H7 (cell line): ENCODE results near the gene ITPR1. TPM values are rescaled to one million over a fixed set of nuclear protein-coding genes. Genes with fewer than 3 reads are reported as not detected.
A peak's percentile ranks its signal among the peaks of the same experiment; 100 is the strongest.
"Not testable (repeated sequence)": the region's sequence is repeated elsewhere in the genome, so short reads cannot be mapped to it uniquely, and the experiment has no call there.

ENCODE experiments used
- DNase-seq: peaks from one replicate; pipeline ENCODE4 v3.0.0; 2012
- H3K27me3 ChIP-seq: 2 replicates; pipeline ENCODE4 v1.6.0; 2011; ENCODE audit warnings: mild to moderate bottlenecking, low read length; ENCODE audit not compliant: control insufficient read depth, insufficient read depth
- H3K36me3 ChIP-seq: replicated peaks from 2 replicates; pipeline ENCODE4 v1.5.1; 2011; ENCODE audit warnings: low read length; ENCODE audit not compliant: control insufficient read depth, insufficient read depth
- H3K4me3 ChIP-seq: 2 replicates; pipeline ENCODE4 v1.5.1; 2011; ENCODE audit warnings: low read depth, mild to moderate bottlenecking, control low read depth, low read length, moderate library complexity; ENCODE audit not compliant: insufficient read depth
- total RNA-seq: library from RNA; depleted of rRNA; stranded (reverse); fragments of >200 nt; shearing (Covaris generic); gene quantifications from 2 replicates; pipeline ENCODE4 v1.2.3, GENCODE V29; 2014; rRNA removed

The ITPR1 gene
- total RNA-seq, result 4.3 and 4.4 TPM in 2 replicates

GRCh38 chr3:4493014-4493940 is at the start of gene ITPR1:
Gene ITPR1, plus strand, starts transcription at chr3:4493348. Its CDS starts 23,144 bp downstream, at chr3:4516492.
- H3K36me3 ChIP-seq, result no peaks in the 10 kb centered on the region
- peak within 1 kb of the TSS; percentile 72 for H3K4me3 ChIP-seq
- peak; percentile 94 for DNase-seq
- H3K27me3 ChIP-seq, result peaks cover 24% of the 10 kb centered on the region

GRCh38 chr3:4447295-4447999 is 45.7 kb upstream of the ITPR1 start:
- no peak overlapping the region for H3K4me3 ChIP-seq
- H3K36me3 ChIP-seq, result no peaks in the 10 kb centered on the region
- DNase-seq, result no peak
- H3K27me3 ChIP-seq, result no peaks in the 10 kb centered on the region

GRCh38 chr3:4448187-4448586 is 45.0 kb upstream of the ITPR1 start:
- Histone ChIP-seq H3K4me3 (no peak overlapping the region), H3K27me3 (no peaks in the 10 kb centered on the region), H3K36me3 (no peaks in the 10 kb centered on the region; the same call in 1 of the 2 replicates)
- peak; percentile 59 for DNase-seq

- Histone ChIP-seq H3K4me3 (no peak overlapping the region), H3K36me3 (no peaks in the 10 kb centered on the region; the same call in 1 of the 2 replicates), H3K27me3 (no peaks in the 10 kb centered on the region)
- DNase-seq, result no peak
These were observed 43.9 kb upstream of the ITPR1 start for GRCh38 chr3:4449043-4449805.

GRCh38 chr3:4454142-4454541 is 39.0 kb upstream of the ITPR1 start:
- H3K36me3 ChIP-seq, result no peaks in the 10 kb centered on the region; the same call in 1 of the 2 replicates
- H3K27me3 ChIP-seq, result no peaks in the 10 kb centered on the region
- H3K4me3 ChIP-seq, result no peak overlapping the region
- no peak for DNase-seq

GRCh38 chr3:4456780-4457179 is 36.4 kb upstream of the ITPR1 start:
- H3K36me3 ChIP-seq, H3K27me3 ChIP-seq, H3K4me3 ChIP-seq, DNase-seq: not testable (repeated sequence)

DNA sequence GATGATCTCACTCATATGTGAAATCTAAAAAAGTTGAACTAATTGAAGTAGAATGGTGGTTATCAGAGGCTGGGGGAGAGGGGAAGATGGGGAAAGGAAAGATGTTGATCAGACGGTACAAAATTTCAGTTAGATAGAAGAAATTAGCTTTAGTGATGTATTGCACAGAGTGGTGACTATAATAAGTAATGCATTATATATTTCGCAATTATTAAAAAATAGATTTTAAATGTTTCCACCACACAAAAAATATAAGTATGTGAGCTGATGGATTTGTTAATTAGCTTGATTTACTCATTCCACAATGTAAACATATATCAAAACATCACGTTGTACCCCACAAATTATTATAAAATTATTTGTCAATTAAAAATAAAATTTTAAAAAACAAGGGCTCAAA is 34.2 kb upstream of the ITPR1 start:
- no peak for DNase-seq
- no peaks in the 10 kb centered on the region for H3K36me3 ChIP-seq
- H3K4me3 ChIP-seq, result no peak overlapping the region
- no peaks in the 10 kb centered on the region for H3K27me3 ChIP-seq

DNA sequence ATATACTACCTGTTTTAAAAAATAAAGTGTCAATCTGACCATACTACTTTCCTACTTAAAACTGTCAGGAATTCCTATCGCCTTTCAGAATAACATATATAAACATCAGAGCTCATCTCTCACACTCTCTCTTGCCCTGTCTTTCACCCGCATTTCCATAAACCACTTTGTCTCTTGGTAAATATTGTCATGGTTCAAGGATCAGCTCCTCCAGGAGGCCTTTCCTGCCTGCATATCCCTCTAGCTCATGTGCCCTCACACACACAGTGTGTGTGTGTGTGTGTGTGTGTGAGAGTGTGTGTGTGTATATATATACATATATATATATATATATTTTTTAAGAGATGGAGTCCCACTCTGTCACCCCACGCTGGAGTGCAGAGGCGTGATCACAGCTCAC is 32.8 kb upstream of the ITPR1 start:
- H3K36me3 ChIP-seq, result no peaks in the 10 kb centered on the region

GRCh38 chr3:4461468-4462090 is 31.6 kb upstream of the ITPR1 start:
- Histone ChIP-seq H3K4me3 (no peak overlapping the region), H3K36me3 (no peaks in the 10 kb centered on the region), H3K27me3 (no peaks in the 10 kb centered on the region)
- no peak for DNase-seq

More for the DNA sequence above, 32.8 kb upstream of the ITPR1 start:
- no peaks in the 10 kb centered on the region for H3K27me3 ChIP-seq
- no peak for DNase-seq
- no peak overlapping the region for H3K4me3 ChIP-seq

GRCh38 chr3:4462369-4463040 is 30.6 kb upstream of the ITPR1 start:
- no peak for DNase-seq
- no peak overlapping the region for H3K4me3 ChIP-seq
- H3K27me3 ChIP-seq, result no peaks in the 10 kb centered on the region
- H3K36me3 ChIP-seq, result no peaks in the 10 kb centered on the region

DNA sequence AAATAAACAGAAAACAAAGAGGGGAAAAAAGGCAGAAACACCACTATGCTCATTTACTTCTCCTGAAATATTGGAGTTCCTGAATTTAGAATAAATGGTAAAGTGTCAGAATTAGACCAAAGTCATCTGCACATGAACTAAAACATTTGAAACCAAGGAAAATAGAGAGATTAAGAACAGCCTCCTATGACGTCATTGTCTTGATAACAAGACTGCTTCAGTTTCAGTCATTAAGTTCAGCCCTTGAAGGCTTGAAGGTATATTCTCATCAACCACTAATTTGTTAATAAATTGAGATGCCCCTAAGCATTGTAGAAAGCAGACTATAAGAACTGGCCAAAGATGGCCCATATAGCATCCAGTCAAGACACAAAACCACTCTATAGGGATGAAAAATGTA is 28.6 kb upstream of the ITPR1 start:
- DNase-seq, result no peak
- Histone ChIP-seq H3K27me3 (no peaks in the 10 kb centered on the region), H3K36me3 (no peaks in the 10 kb centered on the region), H3K4me3 (no peak overlapping the region)

GRCh38 chr3:4466741-4467521 is 26.2 kb upstream of the ITPR1 start, which contains the start of gene SUMF1:
Gene SUMF1, minus strand, starts transcription at chr3:4467269. Its CDS starts 24 bp downstream, at chr3:4467245.
- peak; percentile 93 for DNase-seq
- Histone ChIP-seq H3K36me3 (no peaks in the 10 kb centered on the region), H3K27me3 (0 out of 2 replicates have a peak, but pooled peaks cover 4% of the 10 kb centered on the region), H3K4me3 (peak within 1 kb of the TSS; percentile 83)

DNA sequence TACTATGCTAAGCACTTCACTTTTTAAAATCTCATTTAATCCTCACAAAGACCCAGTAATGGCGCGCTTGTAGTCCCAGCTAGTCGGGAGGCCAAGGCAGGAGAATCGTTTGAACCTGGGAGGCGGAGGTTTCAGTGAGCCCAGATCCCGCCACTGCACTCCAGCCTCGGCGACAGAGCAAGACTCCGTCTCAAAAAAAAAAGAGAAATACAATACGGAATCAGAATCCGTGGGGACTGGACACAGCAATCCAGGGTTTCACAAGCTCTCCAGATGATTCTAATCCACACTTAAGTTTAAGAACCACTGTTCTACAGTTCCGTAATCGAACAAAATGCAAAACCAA is 25.7 kb upstream of the ITPR1 start:
- H3K27me3 ChIP-seq, result 0 out of 2 replicates have a peak, but pooled peaks cover 4% of the 10 kb centered on the region
- H3K4me3 ChIP-seq, result peak overlapping the region; percentile 83
- DNase-seq, result no peak
- no peaks in the 10 kb centered on the region for H3K36me3 ChIP-seq
